Keratinocyte (primary cell): ENCODE data around the gene KLK4. TPM values are rescaled to one million over a fixed set of nuclear protein-coding genes. Genes with fewer than 3 reads are reported as not detected.
A peak's percentile ranks its signal among the peaks of the same experiment; 100 is the strongest.

Experiments used
- DNase-seq: peaks from one replicate; pipeline ENCODE4 v3.0.0-alpha.2; 2011; ENCODE audit warnings: low read depth, missing footprints, low spot score
- FAIRE-seq: peaks from 2 replicates; lab custom pipeline; 2011; peaks lifted over from hg19 to GRCh38; lab: Jason Lieb, UNC
- H2AFZ ChIP-seq: 2 replicates; pipeline ENCODE4 v1.6.0; 2012; ENCODE audit warnings: low read length, control low read depth, inconsistent platforms; ENCODE audit not compliant: control insufficient read depth
- H3K27ac ChIP-seq: 2 replicates; pipeline ENCODE4 v1.5.1; 2011; ENCODE audit warnings: low read length; ENCODE audit not compliant: control insufficient read depth, insufficient read depth
- H3K27me3 ChIP-seq: 3 replicates; pipeline ENCODE4 v1.6.0; 2011; ENCODE audit warnings: low read length; ENCODE audit not compliant: control insufficient read depth, insufficient read depth; ENCODE audit errors: extremely low read depth
- H3K36me3 ChIP-seq, 2 experiments: 2 replicates in 1 of 2; 3 replicates in 1 of 2; pipeline ENCODE4 v1.5.1; 2011; ENCODE audit warnings: low read length in 2 of 2, mild to moderate bottlenecking in 1 of 2; ENCODE audit not compliant: control insufficient read depth in 2 of 2, insufficient read depth in 2 of 2; ENCODE audit errors: extremely low read depth in 1 of 2
- H3K4me1 ChIP-seq: 3 replicates; pipeline ENCODE4 v1.5.1; 2011; ENCODE audit warnings: low read length; ENCODE audit not compliant: control insufficient read depth, insufficient read depth; ENCODE audit errors: extremely low read depth
- H3K4me2 ChIP-seq: 3 replicates; pipeline ENCODE4 v1.6.0; 2011; ENCODE audit warnings: low read depth, low read length; ENCODE audit not compliant: control insufficient read depth, insufficient read depth; ENCODE audit errors: extremely low read depth
- H3K4me3 ChIP-seq, 3 experiments: fragments of 200-600 bp in 1 of 3; sonication (generic) in 1 of 3; 2 replicates in 2 of 3; 3 replicates in 1 of 3; pipeline ENCODE4 v1.5.1; 2011 to 2016; ENCODE audit warnings: low read length in 3 of 3, mild to moderate bottlenecking in 3 of 3, control low read depth in 2 of 3, inconsistent platforms in 1 of 3, low read depth in 1 of 3, mixed read lengths in 1 of 3, mixed run types in 1 of 3, moderate library complexity in 1 of 3; ENCODE audit not compliant: control insufficient read depth in 2 of 3, insufficient read depth in 2 of 3; ENCODE audit errors: extremely low read depth in 1 of 3
- H3K79me2 ChIP-seq: 2 replicates; pipeline ENCODE4 v1.6.0; 2012; ENCODE audit warnings: low read length; ENCODE audit not compliant: control insufficient read depth, insufficient read depth
- H3K9ac ChIP-seq: 3 replicates; pipeline ENCODE4 v1.6.0; 2011; ENCODE audit warnings: low read length; ENCODE audit not compliant: control insufficient read depth, insufficient read depth; ENCODE audit errors: extremely low read depth
- H3K9me1 ChIP-seq: 3 replicates; pipeline ENCODE4 v1.6.0; 2011; ENCODE audit warnings: low read length; ENCODE audit not compliant: control insufficient read depth, insufficient read depth; ENCODE audit errors: extremely low read depth
- H3K9me3 ChIP-seq: 2 replicates; pipeline ENCODE4 v1.5.1; 2012; ENCODE audit warnings: low read depth, low read length; ENCODE audit not compliant: control insufficient read depth
- H4K20me1 ChIP-seq: 3 replicates; pipeline ENCODE4 v1.6.0; 2011; ENCODE audit warnings: low read length; ENCODE audit not compliant: control insufficient read depth, insufficient read depth; ENCODE audit errors: extremely low read depth
- EZH2 ChIP-seq: IDR thresholded peaks from one replicate; pipeline ENCODE4 v1.6.1; 2012; ENCODE audit warnings: inconsistent platforms, mild to moderate bottlenecking, low read length, moderate library complexity
- dilution Hi-C: fragments of 300-500 bp; cut with MboI; formaldehyde crosslinking; loops from one replicate; pipeline ENCODE4 v1.7.0; 2020; ENCODE audit warnings: low sequenced_read_pairs; ENCODE audit not compliant: extremely low pct_ligation_motif_present
- polyA plus RNA-seq, 5 experiments: library from polyadenylated mRNA; depleted of rRNA in 3 of 5; stranded (reverse) in 3 of 5; stranded (forward) in 1 of 5; unstranded in 1 of 5; fragments of >200 nt; gene quantifications; 1 replicate in 1 of 5; 2 replicates in 3 of 5; 3 replicates in 1 of 5; pipeline versions ENCODE4 v1.2.1 to v1.2.3, GENCODE V29; 2011 to 2012; ENCODE audit warnings: missing spikeins in 2 of 5, low read depth in 1 of 5, low replicate concordance in 1 of 5
- TF ChIP-seq, protein P1 (sequence below), 3 experiments: IDR thresholded peaks in 1 of 3; conservative IDR thresholded peaks in 1 of 3; optimal IDR thresholded peaks in 1 of 3; 2 replicates in 2 of 3; 3 replicates in 1 of 3; pipeline versions ENCODE3 to v1.5.1; 2011; ENCODE audit warnings: low read length in 3 of 3, mild to moderate bottlenecking in 3 of 3, moderate library complexity in 2 of 3, control low read depth in 1 of 3, inconsistent platforms in 1 of 3; ENCODE audit not compliant: insufficient read depth in 2 of 3; ENCODE audit errors: extremely low read depth in 1 of 3

The KLK4 gene
- polyA plus RNA-seq, 1 donor (not counting 4 experiments of a cell fraction or from before 2014, with no cell fraction given): not detected

DNA sequence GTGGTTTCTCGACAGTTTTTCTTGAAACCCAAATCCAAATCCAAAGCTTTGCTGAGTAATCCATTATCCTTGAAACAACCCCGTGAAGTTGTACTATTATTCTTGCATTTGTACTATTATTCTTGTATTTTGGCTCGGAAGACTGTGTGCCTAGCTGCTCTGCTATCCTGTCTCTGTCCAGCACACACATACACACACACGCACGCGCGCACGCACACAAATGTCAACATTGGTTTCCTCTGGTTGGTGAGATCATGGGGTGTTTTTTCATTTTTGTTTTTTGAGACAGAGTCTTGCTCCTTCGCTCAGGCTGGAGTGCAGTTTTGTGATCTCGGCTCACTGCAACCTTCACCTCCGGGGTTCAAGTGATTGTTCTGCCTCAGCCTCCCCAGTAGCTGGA lies 14.9 kb upstream of the KLK4 start:
- H3K4me3 ChIP-seq: no peak overlapping the region
- FAIRE-seq (no peak), DNase-seq (no peak)
- H3K36me3 ChIP-seq: no peaks in the 10 kb centered on the region
- TF ChIP-seq EZH2: no peak
- TF ChIP-seq, protein P1, sequence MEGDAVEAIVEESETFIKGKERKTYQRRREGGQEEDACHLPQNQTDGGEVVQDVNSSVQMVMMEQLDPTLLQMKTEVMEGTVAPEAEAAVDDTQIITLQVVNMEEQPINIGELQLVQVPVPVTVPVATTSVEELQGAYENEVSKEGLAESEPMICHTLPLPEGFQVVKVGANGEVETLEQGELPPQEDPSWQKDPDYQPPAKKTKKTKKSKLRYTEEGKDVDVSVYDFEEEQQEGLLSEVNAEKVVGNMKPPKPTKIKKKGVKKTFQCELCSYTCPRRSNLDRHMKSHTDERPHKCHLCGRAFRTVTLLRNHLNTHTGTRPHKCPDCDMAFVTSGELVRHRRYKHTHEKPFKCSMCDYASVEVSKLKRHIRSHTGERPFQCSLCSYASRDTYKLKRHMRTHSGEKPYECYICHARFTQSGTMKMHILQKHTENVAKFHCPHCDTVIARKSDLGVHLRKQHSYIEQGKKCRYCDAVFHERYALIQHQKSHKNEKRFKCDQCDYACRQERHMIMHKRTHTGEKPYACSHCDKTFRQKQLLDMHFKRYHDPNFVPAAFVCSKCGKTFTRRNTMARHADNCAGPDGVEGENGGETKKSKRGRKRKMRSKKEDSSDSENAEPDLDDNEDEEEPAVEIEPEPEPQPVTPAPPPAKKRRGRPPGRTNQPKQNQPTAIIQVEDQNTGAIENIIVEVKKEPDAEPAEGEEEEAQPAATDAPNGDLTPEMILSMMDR (optimal IDR thresholded peaks at IDR 0.05 in 1 of 3, IDR thresholded peaks at IDR 0.05 in 1 of 3, conservative IDR thresholded peaks at IDR 0.05 in 1 of 3; ENCODE audit: extremely low read depth in 1 of 3, insufficient read depth in 2 of 3, low read length in 3 of 3): no peak
- no peaks in the 10 kb centered on the region for H3K27me3 ChIP-seq
- no peak overlapping the region for H3K27ac ChIP-seq
- dilution Hi-C loops: no loop called here
- peaks cover 27% of the 10 kb centered on the region for H3K4me1 ChIP-seq
- H4K20me1 ChIP-seq: no peaks in the 10 kb centered on the region
- H3K4me2 ChIP-seq: no peak overlapping the region
- H3K9ac ChIP-seq: no peak overlapping the region
- no peaks in the 10 kb centered on the region for H3K9me1 ChIP-seq
- no peak overlapping the region for H2AFZ ChIP-seq
- H3K79me2 ChIP-seq: no peaks in the 10 kb centered on the region
- H3K9me3 ChIP-seq: no peaks in the 10 kb centered on the region

DNA sequence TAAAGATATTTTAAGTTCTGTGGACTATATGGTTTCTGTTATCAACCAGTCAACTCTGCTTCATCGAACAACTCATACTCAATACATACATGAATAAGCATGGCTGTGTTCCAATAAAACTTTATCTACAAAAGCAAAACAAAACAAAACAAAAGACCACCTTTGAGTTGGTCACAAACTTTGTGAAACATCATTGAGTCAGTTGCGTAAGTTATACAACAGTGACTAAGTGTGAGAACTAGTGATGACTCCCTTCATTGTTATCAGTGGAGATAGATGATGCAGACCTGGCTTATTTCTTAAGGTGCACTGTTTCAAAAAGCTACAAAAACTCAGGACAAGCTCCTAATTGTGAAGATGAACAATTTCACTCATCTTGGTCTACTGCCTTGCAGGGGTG lies 14.5 kb upstream of the KLK4 start:
- no peak overlapping the region for H3K9ac ChIP-seq
- no peak overlapping the region for H3K4me2 ChIP-seq
- H3K4me3 ChIP-seq: no peak overlapping the region
- DNase-seq (no peak), FAIRE-seq (peak; percentile 78)
- no peaks in the 10 kb centered on the region for H4K20me1 ChIP-seq
- no peaks in the 10 kb centered on the region for H3K79me2 ChIP-seq
- no peak overlapping the region for H2AFZ ChIP-seq
- peaks cover 27% of the 10 kb centered on the region for H3K4me1 ChIP-seq
- no peaks in the 10 kb centered on the region for H3K9me1 ChIP-seq
- H3K9me3 ChIP-seq: no peaks in the 10 kb centered on the region
- dilution Hi-C loops: no loop called here
- TF ChIP-seq EZH2: no peak
- TF ChIP-seq, protein P1 (optimal IDR thresholded peaks at IDR 0.05 in 1 of 3, IDR thresholded peaks at IDR 0.05 in 1 of 3, conservative IDR thresholded peaks at IDR 0.05 in 1 of 3; ENCODE audit: extremely low read depth in 1 of 3, insufficient read depth in 2 of 3, low read length in 3 of 3): no peak
- H3K27ac ChIP-seq: no peak overlapping the region
- no peaks in the 10 kb centered on the region for H3K36me3 ChIP-seq
- H3K27me3 ChIP-seq: no peaks in the 10 kb centered on the region
